A673 (cell line): ENCODE data around the gene KRCC1. TPM values are rescaled to one million over a fixed set of nuclear protein-coding genes. Genes with fewer than 3 reads are reported as not detected.

Source experiments
- BruUV-seq: library from RNA; stranded (reverse); fragments of 400-500 nt; replicated peaks from 2 replicates; lab custom pipeline; 2021; lab: Mats Ljungman, UMichigan
- CTCF ChIA-PET: fragments of 300-600 bp; sonication (Branson Sonifier 250); formaldehyde crosslinking; loops from one replicate; lab custom pipeline; 2022; ENCODE audit warnings: antibody characterized with exemption; lab: Charles Lee
- POLR2A ChIA-PET: fragments of 300-600 bp; sonication (Branson Sonifier 250); formaldehyde crosslinking; loops from one replicate; lab custom pipeline; 2022; ENCODE audit warnings: antibody characterized with exemption; ENCODE audit not compliant: low non-redundant PET; lab: Charles Lee
- DNase-seq: peaks from one replicate; pipeline ENCODE4 v3.0.0-alpha.2; 2015; ENCODE audit warnings: low spot score
- H3K27ac ChIP-seq: fragments of 200-600 bp; sonication (generic); 2 replicates; pipeline ENCODE4 v1.5.1; 2016; ENCODE audit warnings: mixed run types, low read depth, mild to moderate bottlenecking, mixed read lengths, antibody characterized with exemption, low read length; ENCODE audit not compliant: poor library complexity, severe bottlenecking
- H3K27me3 ChIP-seq: fragments of 200-600 bp; sonication (generic); replicated peaks from 2 replicates; pipeline ENCODE4 v1.6.1; 2017; ENCODE audit warnings: mixed run types, low read depth, mild to moderate bottlenecking, mixed read lengths, antibody characterized with exemption, low read length; ENCODE audit not compliant: insufficient read depth, poor library complexity
- H3K36me3 ChIP-seq: fragments of 200-600 bp; sonication (generic); 2 replicates; pipeline ENCODE4 v1.6.1; 2016; ENCODE audit warnings: mixed run types, mild to moderate bottlenecking, mixed read lengths, antibody characterized with exemption, low read length; ENCODE audit not compliant: insufficient read depth, poor library complexity, severe bottlenecking
- H3K4me1 ChIP-seq: fragments of 200-600 bp; sonication (generic); 2 replicates; pipeline ENCODE4 v1.6.1; 2017; ENCODE audit warnings: mixed run types, mild to moderate bottlenecking, mixed read lengths, antibody characterized with exemption, low read length; ENCODE audit not compliant: insufficient read depth, poor library complexity, severe bottlenecking
- H3K4me3 ChIP-seq: fragments of 200-600 bp; sonication (generic); 2 replicates; pipeline ENCODE4 v1.5.1; 2016; ENCODE audit warnings: low read depth, mixed run types, mild to moderate bottlenecking, mixed read lengths, low read length; ENCODE audit not compliant: poor library complexity, severe bottlenecking
- H3K9me3 ChIP-seq: fragments of 200-600 bp; sonication (generic); 2 replicates; pipeline ENCODE4 v1.6.1; 2016; ENCODE audit warnings: mixed run types, low read depth, mild to moderate bottlenecking, mixed read lengths, antibody characterized with exemption, low read length; ENCODE audit not compliant: poor library complexity, severe bottlenecking
- CTCF ChIP-seq: fragments of 300-800, 200-600 bp; sonication (generic); conservative IDR thresholded peaks from 2 replicates; pipeline ENCODE4 v1.5.1; 2017; ENCODE audit warnings: low read depth, mild to moderate bottlenecking, antibody characterized with exemption, low read length, moderate library complexity, mixed read lengths
- EZH2 ChIP-seq: fragments of 200-600 bp; sonication (generic); IDR thresholded peaks from 2 replicates; pipeline ENCODE4 v1.6.1; 2017; ENCODE audit warnings: borderline replicate concordance, low read depth, mild to moderate bottlenecking, mixed read lengths, antibody characterized with exemption, low read length; ENCODE audit not compliant: poor library complexity, severe bottlenecking
- intact Hi-C: fragments of 100-400 bp; cut with micrococcal nuclease; formaldehyde crosslinking; loops from one replicate; pipeline ENCODE4 v1.10.0; 2022; ENCODE audit not compliant: unreplicated experiment
- total RNA-seq: library from RNA; stranded (reverse); gene quantifications from 2 replicates; pipeline ENCODE4 v1.2.3, GENCODE V29; 2021

The KRCC1 gene
- total RNA-seq, 1 experiment from 2014 or later = 8.5 TPM

DNA sequence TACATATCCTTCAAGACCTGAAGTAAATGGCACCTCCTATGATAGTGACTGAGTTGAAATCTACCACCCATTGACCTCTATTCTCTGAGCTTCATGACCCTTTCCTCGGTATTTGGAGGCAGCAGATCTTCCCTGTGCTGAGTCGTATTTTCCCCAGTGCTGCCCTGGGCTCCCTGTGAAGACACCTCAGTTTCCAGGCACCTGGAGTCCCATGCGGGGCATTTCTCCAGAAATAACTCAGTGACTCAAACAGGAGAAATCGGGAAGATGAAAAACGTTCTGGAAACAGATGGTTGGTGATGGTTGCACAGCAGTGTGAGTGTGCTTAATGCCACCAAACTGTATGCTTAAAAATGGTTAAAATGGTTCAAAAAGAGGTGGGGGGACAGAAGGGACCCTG, 30.0 kb upstream of the KRCC1 start:
- no peak overlapping the region for H3K27ac ChIP-seq
- intact Hi-C loops = no loop called here
- ChIA-PET POLR2A (no interaction called here), CTCF (no interaction called here)
- no peaks in the 10 kb centered on the region for H3K27me3 ChIP-seq
- TF ChIP-seq EZH2 (no peak), CTCF (no peak)
- no peak for DNase-seq
- H3K4me1 ChIP-seq = no peaks in the 10 kb centered on the region
- no TSS peak for BruUV-seq
- no peaks in the 10 kb centered on the region for H3K36me3 ChIP-seq
- H3K9me3 ChIP-seq = no peaks in the 10 kb centered on the region
- no peak overlapping the region for H3K4me3 ChIP-seq

- intact Hi-C loops = no loop called here
- DNase-seq = no peak
- Histone ChIP-seq H3K36me3 (no peaks in the 10 kb centered on the region), H3K4me1 (no peaks in the 10 kb centered on the region), H3K27ac (no peak overlapping the region), H3K9me3 (no peaks in the 10 kb centered on the region), H3K4me3 (no peak overlapping the region), H3K27me3 (no peaks in the 10 kb centered on the region)
- BruUV-seq = no TSS peak
- no peak for TF ChIP-seq EZH2
- TF ChIP-seq CTCF = no peak
- CTCF ChIA-PET = no interaction called here
- POLR2A ChIA-PET = no interaction called here
Measured at GRCh38 chr2:88085099-88085498, 29.5 kb upstream of the KRCC1 start.

- Histone ChIP-seq H3K27me3 (no peaks in the 10 kb centered on the region), H3K9me3 (no peaks in the 10 kb centered on the region), H3K4me1 (no peaks in the 10 kb centered on the region), H3K36me3 (no peaks in the 10 kb centered on the region), H3K4me3 (no peak overlapping the region), H3K27ac (no peak overlapping the region)
- CTCF ChIA-PET = no interaction called here
- POLR2A ChIA-PET = no interaction called here
- intact Hi-C loops = no loop called here
- TF ChIP-seq EZH2 = no peak
- no peak for TF ChIP-seq CTCF
- BruUV-seq = no TSS peak
- DNase-seq = no peak
Measured at GRCh38 chr2:88082781-88083180, 27.2 kb upstream of the KRCC1 start.
